ENCODE results near the gene MTHFR.
A peak's percentile ranks its signal among the peaks of the same experiment; 100 is the strongest.

MTHFR gene

DNA sequence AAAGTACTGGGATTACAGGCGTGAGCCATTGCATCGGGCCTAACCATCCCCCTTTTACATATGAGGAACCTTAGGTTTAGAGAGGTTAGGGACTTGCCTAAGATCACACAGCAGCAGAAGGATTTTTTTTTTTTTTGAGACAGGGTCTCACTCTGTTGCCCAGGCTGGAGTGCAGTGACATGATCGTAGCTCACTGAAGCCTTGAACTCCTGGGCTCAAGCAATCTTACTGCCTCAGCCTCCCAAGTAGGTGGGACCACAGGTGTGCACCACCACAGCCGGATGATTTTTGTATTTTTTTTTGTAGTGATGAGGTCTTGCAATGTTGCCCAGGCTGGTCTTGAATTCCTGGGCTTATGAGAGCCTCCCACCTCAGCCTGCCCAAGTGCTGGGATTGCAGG, 46.0 kb downstream of the MTHFR start:
- DNase-seq (ENCODE audit: low read depth): no peak

DNA sequence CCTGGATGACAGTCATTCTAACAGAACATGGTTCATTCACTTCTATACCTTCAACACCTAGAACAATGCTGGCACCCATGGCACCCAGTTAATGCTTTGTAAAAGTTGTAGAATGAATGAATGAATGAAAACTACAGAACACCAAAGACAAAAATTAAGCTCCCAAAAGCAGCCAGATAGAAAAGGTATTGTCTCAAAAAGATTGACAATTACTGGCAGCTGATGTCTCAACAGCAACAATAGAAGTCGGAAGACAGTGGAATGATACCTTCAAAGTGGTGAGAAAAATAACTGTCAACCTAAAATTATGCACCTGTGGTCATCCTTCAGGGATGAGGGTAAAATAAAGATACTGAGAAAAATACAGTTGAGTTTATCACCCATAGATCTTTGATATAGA, 48.7 kb downstream of the MTHFR start:
- DNase-seq (ENCODE audit: low read depth): no peak

DNA sequence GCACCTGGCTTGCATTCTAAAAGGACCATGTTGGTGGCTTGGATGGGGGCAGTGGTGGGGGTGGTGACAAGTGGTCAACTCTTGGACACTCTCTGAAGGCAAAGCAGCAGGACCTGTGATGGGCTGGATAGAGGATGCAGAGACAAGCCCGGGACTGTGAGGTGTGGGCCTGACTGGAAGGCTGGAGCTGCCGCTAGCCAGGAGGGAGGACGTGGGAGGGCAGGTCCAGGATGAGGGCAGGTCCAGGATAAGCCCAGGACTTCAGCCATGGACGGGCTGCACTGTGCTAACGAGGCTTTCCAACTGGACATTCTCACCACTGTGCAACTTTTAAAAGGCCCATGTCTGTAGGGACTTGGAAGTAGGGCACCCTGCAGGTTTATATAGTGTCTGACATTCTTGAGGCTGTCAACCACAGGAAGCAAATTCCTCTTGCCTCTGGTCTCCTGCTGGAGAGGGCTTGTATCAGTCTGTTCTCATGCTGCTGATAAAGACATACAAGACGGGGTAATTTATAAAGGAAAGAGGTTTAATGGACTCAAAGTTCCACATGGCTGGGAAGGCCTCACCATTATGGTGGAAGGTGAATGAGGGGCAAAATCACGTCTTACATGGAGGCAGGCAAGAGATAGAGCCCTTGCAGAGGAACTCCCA, 52.1 kb downstream of the MTHFR start:
- no peak for DNase-seq (ENCODE audit: low read depth)

DNA sequence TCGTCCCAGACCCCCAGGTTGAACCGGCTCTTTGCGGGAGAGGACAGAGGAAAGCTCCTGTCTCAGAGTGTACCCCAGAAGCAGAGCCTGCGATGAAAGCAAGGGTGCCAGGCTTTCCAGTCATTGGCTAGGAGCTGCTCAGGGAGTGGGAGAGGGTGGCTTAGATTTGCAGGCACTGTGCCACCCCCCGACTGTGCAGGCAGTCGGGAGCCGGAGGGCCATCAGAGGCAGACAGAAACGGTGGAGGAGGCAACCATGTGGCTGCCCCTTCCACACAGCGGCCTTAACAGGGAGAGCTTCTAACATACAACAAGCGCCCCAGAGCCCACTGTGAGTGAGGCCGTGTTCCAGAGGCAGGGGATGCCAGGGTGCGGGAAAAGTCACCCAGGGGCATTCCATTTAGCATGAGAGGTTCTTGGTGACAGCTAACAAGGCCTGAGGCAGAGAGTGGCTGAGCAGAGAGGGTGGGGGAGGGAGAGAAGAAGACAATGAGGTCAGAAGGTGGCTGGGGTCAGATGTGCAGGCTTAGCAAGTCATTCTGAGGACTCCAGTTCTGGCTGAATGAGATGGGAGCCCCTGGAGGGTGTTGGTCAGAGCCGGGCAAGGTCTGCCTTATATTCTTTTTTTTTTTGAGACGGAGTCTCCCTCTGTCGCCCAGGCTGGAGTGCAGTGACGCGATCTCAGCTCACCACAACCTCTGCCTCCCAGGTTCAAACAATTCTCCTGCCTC, 53.2 kb downstream of the MTHFR start:
- no peak for DNase-seq (ENCODE audit: low read depth)

DNA sequence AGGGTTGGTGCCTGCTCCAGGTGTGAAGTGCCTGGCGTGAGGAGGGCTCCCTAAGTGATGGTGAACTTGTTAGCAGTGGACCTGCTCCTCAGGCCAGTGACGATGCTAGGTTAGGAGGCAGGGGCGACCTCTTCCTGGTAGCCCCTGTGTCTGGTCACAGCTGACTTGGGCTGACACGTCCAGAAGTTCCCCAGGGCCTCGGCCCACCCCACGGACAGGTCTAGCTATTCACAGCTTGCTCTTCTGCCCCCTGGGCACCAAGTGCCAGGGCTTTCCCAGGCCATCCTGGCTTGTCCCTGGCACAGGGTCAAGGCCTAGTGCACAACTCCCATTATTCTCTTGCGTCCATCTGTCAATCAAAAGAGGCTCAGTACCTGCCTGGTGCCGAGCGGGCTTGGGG, 54.7 kb downstream of the MTHFR start:
- DNase-seq (ENCODE audit: low read depth): no peak

DNA sequence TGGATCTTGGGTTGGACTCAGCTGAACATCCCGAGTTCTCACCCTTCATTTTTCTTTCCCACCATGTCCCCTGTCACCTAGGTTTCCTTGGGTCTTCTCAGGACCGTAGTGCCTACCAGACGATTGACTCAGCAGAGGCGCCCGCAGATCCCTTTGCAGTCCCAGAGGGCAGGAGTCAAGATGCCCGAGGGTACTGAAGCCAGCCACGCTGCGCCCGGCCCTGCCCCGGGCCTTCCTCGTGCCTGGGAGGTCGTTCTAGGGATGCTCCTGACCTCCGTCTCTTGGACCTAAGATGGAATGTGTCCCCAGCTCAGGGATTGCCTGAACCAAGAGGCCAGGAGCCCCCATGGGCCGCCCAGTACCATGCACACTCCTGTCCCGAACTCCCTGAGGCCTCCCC, 55.8 kb downstream of the MTHFR start:
- no peak for DNase-seq (ENCODE audit: low read depth)

DNA sequence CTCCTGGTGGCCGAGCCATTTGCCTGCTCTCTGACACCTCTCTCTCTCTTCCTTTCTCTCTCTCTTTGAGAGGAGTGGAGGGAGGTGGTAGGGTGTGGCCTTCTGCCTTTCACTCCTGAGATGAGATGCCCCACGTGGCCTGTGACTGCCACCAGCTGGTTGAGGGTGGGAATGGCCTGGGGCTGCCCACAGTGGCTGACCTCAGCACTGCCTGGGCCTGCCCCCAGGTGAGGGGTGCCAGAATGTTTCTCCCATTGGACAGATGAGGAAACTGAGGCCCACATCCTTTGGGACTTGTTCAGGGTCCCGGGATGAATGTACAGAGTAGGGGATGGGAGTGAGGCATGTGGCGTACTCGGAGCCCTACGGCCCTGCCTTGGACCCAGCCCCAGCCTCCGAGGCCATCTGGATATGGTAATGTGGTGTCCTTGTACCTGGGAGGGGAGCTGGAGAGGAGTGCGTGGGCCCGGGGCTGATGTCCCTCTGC, 56.5 kb downstream of the MTHFR start:
- no peak for DNase-seq (ENCODE audit: low read depth)

DNA sequence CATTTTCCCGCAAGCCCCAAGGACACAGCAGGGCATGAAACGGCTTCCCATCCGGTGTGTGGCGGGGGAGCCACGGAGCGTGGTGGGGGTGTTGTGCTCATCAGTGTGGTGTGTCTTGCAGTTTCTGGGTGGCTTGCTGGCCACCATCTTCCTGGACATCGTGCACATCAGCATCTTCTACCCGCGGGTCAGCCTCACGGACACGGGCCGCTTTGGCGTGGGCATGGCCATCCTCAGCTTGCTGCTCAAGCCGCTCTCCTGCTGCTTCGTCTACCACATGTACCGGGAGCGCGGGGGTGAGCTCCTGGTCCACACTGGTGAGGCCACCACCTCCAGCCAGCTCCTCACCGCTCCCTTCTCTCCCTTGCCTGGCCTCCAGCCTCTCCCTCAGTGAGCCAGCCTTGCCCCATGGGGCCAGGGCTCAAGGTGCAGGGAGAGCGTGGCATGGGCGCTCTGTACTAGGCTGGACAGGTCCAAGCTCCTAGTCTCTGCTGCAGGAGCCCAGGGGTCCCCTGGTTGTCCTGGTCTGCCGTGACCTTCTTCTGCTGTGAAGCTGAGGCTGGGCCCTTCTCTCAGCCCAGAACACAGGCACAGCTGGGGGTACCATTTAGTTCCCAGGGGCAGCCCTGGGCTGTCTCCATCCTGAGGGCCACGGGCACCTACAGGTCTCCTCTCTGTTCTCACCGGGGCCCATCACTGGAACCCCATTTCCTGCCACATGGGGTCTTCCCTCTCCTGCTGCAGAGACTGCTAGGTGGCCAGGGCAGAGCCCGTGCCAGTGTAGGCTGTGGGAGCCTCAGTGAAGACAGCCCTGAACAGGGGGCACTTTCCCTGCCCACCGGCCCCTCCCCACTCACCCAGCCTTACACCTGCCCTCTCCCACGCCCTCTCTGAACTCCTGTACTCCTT, 57.2 kb downstream of the MTHFR start:
- no peak for DNase-seq (ENCODE audit: low read depth)

DNA sequence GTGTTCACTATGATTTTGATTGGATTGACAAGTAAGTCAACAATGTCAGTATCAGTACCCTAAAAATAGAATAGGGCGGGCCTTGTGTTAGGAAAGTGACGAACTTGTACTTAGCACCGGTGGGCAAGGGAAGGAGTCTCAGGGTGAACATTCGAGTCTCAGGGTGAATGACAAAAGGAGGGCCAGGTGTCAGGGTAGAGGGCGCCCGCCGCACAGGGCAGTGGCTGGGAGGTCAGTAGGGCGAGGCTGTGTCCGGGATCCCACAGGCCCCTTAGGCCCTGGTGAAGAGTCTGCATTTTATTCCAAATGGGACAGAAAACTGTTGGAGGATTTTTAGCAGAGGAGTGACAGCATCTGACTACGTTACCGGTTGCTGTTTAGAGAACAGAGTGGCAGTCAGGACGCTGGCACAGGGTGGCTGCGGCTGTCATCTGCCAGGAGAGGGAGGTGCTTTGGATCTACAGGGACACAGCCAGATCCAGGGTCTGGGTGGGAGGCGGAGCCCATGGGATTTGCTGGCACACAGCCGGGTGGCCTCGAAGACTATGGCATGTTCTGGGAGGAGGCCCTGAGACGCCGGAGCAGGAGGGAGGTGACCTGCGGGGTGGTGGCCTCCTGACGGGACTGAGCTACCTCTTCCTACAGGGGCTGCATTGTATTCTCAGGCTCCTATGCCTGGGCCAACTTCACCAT, 58.8 kb downstream of the MTHFR start:
- no peak for DNase-seq (ENCODE audit: low read depth)

DNA sequence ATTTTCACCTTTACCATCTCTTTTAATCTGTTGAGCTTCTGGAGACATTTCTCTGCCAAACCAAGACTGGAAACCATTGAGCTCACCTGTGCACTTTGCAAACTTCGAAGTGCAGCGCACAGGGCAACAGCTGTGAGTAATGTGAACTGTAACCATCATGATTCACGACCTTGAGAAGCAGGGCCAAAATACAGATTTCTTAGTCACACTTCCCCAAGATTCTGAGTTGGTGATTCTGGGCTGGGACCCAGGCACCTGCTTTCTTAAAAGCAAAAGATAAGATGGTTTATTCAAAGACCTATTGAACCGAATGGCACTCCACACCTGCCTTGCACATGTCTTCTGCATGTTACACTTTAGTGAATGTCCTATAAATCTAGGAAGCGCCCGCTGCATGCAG, 59.7 kb downstream of the MTHFR start:
- DNase-seq (ENCODE audit: low read depth): no peak

DNA sequence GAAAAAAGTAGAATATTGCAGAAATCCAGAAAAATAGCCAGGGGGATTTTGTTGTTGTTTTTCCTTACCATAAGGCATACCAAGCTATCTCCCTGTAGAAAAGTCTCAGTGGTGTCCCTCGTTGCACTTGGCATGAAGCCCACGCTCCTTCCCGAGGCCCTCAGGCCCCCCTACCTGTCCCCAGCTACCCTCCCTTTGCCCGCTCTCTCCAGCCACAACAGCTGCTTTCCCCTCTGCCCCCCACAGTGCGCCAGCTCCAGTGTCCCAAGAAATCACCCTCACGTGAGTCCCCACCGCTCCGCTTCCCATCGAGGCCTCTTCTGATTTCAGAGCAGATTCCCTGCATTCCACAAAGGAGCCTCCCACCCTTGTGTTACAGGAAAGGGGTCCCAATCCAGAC, 61.5 kb downstream of the MTHFR start:
- DNase-seq (ENCODE audit: low read depth): no peak

DNA sequence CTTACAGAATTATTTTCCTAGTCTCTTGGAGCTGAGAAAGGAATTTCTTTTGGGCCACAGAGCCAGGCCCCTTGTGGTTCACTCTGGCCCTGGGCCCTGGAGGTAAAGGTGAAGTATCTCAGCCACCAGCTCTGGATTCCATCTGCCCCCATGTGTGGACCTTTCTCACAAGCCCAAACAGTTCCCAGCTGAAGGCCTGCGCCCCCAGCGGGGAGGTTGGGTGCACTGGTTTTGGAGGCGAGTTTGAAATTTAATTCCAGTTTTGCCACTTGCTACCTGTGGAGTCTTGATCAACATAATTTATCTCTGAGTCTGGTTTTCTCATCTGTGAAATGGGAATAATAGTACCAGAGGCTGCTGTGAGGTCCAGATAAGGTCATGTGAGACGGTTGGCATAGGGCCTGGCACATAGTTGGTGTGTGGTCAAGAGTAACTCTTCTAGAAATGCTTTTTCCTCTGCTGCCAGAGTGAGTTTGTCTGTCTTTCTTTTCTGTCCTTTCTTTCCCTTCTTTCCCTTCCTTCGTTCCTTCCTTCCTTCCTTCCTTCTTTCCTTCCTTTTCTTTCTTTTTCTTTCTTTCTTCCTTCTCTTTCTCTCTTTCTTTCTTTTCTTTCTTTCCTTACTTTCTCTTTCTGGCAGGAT, 63.7 kb downstream of the MTHFR start:
- DNase-seq (ENCODE audit: low read depth): no peak

DNA sequence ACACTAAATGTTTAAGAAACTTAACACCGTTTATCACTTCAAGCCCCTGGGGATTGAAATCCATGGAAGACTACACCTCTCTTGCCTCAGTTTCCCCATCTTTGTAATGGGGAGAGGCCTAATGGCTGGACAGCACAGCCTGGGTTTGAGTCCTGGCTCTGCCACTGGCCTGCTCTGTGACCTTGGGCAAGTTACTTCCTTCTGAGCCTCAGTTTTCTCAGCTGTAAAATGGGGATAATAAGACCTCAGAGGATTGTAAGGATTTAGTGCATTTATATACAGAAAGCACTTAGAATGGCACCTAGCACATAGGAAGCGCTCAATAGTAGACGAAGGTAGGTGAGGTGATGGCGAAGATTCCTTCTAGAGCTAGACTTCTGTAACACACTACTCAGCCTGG, 64.3 kb downstream of the MTHFR start:
- DNase-seq (ENCODE audit: low read depth): no peak

DNA sequence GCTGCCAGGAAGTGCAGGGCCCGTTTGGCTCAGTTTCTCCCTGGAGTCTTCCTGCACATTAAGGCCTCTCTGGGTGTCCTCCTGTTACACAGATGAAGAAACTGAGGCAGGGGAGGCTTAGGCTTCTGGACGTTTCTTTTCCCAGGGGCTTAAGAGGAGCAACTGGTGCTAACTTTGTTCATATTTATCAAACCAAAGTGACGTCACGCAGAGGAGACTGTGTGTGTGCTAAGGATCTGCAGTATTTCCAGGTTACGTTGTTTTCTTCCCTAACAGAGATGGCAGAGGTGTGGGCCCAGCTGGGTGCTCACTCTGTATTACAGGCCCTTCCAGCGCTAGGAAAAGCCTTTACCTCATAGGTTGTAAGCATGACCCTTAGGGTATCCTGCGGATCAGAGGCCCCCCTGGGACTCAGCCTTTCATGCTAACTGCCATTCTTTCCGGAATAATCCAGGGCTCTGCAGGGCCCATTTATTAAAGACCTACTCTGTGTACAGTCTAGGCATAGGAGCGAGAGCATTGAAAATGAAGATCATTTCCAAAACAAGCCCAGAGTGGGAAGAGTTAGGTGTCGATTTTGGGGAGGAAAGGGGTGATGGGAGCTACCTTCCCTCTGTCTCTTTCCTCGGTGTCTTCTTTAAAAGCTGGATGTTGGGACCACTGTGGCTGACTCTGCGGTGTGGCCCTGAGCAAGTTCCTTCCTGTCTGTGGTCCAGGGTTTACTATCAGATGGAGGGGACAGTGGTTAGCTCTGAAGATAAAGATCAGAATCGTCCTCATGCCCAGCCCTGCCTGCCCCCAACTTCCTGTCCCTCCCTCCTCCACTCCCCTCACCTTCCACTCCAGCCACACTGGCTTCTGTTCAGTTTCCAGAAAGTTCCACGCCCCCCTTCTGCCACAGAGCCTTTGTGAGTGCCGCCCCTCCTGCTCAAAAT, 65.2 kb downstream of the MTHFR start:
- DNase-seq (ENCODE audit: low read depth): no peak

DNA sequence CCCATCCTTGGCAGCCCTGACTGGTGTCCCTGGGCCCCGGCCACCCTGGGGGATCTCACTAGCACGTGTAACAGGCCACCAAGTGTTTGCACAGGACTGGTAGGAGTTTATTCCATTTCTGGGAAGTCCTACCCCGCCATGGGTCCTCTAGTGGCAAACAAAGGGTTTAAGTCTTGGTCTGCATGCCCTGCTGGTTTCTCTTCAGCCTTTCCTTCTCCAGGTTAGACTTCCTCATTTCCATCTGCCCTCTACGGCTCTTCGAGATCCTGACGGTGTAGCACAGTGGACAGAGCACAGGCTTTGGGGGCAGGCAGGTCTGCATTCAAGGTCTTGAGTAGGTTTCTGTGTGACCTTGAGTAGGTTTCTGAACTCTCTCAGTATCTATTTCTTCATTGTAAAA, 67.0 kb downstream of the MTHFR start:
- no peak for DNase-seq (ENCODE audit: low read depth)

DNA sequence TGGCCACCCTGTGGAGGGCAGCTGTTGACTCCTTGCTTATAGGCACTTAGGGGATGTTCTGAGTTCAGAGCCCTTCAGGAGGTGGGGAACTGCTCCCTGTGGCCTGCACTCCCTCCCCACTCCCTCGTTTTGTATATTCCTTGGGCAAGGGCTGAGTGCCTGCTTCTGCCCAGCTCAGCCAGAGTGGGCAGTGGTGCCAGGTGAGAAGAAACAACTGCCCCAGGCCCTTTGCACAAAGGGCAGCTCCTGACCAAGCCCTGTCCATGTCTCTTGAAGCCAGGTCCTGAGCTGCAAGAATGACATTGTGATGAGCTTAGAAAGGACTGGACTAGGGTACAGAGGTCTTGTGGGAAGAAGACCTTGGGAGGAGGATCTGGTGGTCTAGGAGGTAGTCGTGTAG, 67.7 kb downstream of the MTHFR start:
- DNase-seq (ENCODE audit: low read depth): no peak

DNA sequence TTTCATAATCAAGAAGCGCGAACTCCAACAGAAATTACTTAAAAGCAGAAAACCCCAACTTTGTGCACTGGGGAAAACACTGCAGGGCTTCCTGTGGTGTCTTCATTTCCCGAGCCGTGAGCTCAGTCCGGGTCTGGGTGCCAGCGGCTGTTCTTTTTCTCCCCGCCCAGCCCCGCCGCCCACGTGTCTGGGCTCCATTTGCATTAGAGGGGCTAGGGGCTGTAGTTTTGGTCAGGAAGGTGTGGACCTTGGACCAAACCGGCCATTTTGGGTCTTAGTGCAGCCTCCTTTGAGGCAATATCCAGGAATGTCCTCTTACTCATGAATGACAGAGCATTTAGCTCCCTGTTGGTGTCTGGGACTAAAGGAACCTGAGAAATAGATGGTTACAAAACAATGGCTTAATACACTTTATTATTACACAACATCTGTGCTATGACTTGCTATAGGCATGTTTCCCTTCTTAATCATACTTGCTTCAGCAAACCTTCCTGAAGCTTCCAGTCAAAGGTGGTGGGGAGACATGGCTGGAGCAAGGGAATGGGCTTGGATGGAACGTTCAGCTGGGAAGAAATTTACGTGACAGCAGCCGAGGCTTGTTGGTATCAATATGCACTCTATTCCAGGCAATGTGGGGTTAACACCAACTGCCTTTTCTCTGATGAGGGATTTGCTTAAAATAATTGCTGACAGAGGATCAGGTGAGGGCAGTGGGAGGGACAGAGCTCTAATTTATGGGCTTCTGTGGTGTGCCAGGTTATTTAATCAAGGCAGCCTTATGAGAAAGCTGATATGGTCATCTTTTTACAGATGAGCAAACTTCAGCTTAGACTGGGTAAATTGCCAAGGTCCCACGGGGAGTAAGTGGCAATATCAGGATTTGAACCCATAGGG, 68.8 kb downstream of the MTHFR start:
- no peak for DNase-seq (ENCODE audit: low read depth)

DNA sequence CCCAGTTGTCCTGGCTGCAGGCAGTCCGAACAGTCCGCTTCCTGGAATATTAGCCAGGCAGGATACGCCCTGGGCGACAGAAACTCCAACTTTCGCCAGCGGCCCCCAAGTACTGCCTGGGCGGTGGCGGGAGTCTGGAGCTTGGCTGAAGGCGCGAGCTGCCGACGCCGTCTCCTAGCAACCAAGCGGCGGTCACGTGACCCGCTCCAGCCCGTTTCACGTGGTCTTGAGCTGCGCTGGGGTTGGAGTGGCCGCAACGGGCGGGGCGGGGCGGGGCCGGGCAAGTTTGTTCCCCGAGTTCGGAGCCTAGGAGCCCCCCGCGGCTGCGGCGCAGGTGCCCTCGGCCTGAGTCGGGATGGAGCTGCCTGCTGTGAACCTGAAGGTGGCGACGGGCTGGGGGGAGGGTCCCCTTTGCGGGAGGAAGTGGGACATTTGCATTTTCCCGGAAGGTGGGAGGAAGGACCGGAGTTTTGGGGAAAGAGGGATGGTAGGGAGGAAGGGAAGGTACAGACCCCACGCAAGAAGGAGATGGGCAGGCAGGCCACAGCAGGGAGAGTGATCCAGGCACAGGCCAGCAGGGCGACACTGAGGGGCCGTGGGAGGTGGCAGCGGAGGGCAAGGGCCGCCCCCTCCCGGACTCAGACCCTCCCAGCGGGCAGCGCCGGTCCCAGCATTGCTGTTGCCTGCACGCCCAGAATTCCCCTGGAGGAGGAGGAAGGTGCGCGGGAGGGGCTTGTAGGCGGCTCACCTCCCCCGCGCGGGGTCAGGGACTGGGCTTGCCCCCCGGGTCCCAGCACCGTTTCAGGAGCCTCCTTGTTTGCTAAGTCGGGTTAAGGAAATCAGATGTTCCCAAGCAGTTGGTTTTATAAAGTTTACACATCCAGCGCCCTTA, 69.7 kb downstream of the MTHFR start, which contains the start of gene AGTRAP:
Gene AGTRAP (plus strand): TSS at position 283 of the 892 bp plus-strand sequence. CDS start 73 bp downstream, at position 356.
- peak; percentile 72 for DNase-seq (ENCODE audit: low read depth)

Data from stimulated activated CD8-positive, alpha-beta memory T cell treated with anti-CD3 and anti-CD28 coated beads, Interleukin-12 subunit alpha, Interleukin-12 subunit beta, amount 100 ng/mL, for 4 hours (primary cell).